Peyer's patch (tissue), 4 donors: ENCODE measurements around the gene GARIN3. TPM values are rescaled to one million over a fixed set of nuclear protein-coding genes. Genes with fewer than 3 reads are reported as not detected.
"Not testable (repeated sequence)": the region's sequence is repeated elsewhere in the genome, so short reads cannot be mapped to it uniquely, and the experiment has no call there.

Experiments used
- DNase-seq, 3 donors: peaks; one replicate each; pipeline ENCODE4 v3.0.0-alpha.2; 2017 to 2019
- H3K27ac ChIP-seq, 4 donors: fragments of 200-600 bp; sonication (generic); one replicate each; pipeline ENCODE4 v1.5.1; 2016 to 2019
- H3K27me3 ChIP-seq, 2 donors: fragments of 200-600 bp; sonication (generic); one replicate each; pipeline ENCODE4 v1.5.1; 2019
- H3K36me3 ChIP-seq, 3 donors: fragments of 200-600 bp; sonication (generic); one replicate each; pipeline ENCODE4 v1.5.1; 2016 to 2019
- H3K4me1 ChIP-seq, 4 donors: fragments of 200-600 bp; sonication (generic); one replicate each; pipeline ENCODE4 v1.5.1; 2016 to 2019
- H3K4me3 ChIP-seq, 4 donors: fragments of 200-600 bp; sonication (generic); 1 replicate in 3 of 4; 2 replicates in 1 of 4; pipeline ENCODE4 v1.5.1; 2016 to 2019; ENCODE audit warnings: mild to moderate bottlenecking in 1 of 4
- H3K9me3 ChIP-seq, 4 donors: fragments of 200-600 bp; sonication (generic); one replicate each; pipeline ENCODE4 v1.5.1; 2016 to 2019; ENCODE audit warnings: mild to moderate bottlenecking in 1 of 4
- POLR2A ChIP-seq, 2 donors: fragments of 450-650 bp; IDR thresholded peaks; one replicate each; pipeline ENCODE4 v1.5.1; 2017; ENCODE audit warnings: antibody characterized with exemption in 2 of 2, mild to moderate bottlenecking in 2 of 2, moderate library complexity in 2 of 2
- total RNA-seq, 4 donors: library from RNA; depleted of rRNA; stranded (reverse); fragments of >200 nt; gene quantifications; one replicate each; pipeline ENCODE4 v1.1.0, GENCODE V29; 2016
- TF ChIP-seq, protein P1 (sequence below), 6 experiments: fragments of 450-650 bp in 4 of 6; fragments of 200-600 bp in 2 of 6; sonication (generic) in 1 of 6; IDR thresholded peaks; one replicate each; pipeline ENCODE4 v1.5.1; 2017 to 2019; ENCODE audit warnings: antibody characterized with exemption in 6 of 6, mild to moderate bottlenecking in 3 of 6, moderate library complexity in 1 of 6

GARIN3 gene
- total RNA-seq, 4 donors from 2014 or later: not detected

DNA sequence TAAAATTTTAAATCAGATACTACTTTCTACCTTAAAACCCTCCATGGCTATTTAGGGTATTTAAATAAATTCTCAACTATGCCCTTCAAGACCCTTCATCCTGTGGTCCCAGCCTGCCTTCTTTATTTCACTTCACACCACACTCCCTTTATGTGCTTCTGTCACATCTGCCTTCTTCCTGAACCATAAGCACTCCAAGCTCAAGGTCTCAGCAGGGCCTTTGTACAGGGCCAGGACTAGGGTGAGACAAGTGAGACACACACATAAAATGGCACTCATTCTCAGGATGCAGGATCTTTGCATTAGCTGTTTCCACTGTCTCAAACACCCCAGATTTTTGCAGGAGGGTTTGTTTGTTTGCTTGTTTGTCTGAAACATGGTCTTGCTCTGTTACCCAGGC lies 22.2 kb upstream of the GARIN3 start:
- Histone ChIP-seq H3K4me3 (no peak overlapping the region), H3K27me3 (no peaks in the 10 kb centered on the region), H3K9me3 (no peaks in the 10 kb centered on the region), H3K36me3 (no peaks in the 10 kb centered on the region), H3K4me1 (no peaks in the 10 kb centered on the region), H3K27ac (peak overlapping the region in 1 of 4 donors; percentile 36)
- DNase-seq: no peak
- TF ChIP-seq POLR2A (IDR thresholded peaks at IDR 0.05): no peak
- TF ChIP-seq, protein P1, sequence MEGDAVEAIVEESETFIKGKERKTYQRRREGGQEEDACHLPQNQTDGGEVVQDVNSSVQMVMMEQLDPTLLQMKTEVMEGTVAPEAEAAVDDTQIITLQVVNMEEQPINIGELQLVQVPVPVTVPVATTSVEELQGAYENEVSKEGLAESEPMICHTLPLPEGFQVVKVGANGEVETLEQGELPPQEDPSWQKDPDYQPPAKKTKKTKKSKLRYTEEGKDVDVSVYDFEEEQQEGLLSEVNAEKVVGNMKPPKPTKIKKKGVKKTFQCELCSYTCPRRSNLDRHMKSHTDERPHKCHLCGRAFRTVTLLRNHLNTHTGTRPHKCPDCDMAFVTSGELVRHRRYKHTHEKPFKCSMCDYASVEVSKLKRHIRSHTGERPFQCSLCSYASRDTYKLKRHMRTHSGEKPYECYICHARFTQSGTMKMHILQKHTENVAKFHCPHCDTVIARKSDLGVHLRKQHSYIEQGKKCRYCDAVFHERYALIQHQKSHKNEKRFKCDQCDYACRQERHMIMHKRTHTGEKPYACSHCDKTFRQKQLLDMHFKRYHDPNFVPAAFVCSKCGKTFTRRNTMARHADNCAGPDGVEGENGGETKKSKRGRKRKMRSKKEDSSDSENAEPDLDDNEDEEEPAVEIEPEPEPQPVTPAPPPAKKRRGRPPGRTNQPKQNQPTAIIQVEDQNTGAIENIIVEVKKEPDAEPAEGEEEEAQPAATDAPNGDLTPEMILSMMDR (IDR thresholded peaks at IDR 0.05): no peak

DNA sequence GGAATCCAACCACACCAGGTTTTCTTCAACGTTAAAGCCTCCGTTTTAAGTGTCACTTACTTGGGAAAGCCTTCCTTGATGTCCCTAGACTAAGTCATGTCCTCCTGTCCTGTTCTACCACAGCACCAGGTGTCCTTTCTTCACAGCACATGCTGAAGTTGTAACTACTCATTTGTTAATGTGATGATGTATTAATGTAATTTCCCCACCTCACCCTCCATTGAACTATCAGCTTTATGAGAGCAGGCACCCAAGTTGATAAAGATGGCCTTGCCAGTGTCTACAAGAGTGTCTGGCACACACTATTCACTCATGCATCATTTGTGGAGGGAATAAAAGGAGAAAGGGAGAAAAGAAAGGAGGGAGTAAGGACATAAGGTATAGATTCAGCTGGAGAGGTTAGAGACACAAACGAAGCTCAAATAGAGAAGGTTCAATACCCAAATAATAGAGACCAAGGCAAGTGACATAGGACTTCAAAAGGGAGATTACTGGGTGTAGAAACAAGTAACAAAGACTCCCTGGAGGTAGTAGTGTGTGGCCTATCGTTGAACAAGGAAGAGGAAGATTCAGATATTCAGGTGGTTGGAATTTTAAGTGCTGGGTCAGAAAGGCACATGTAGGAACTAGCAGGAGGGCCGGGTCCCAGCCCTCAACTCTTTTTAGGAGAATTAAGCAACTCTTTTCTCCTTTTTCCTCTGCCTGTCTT lies 21.1 kb upstream of the GARIN3 start:
- no peaks in the 10 kb centered on the region for H3K36me3 ChIP-seq
- peak overlapping the region in 2 of 4 donors; percentile 1 to 7 for H3K4me3 ChIP-seq
- H3K27ac ChIP-seq: peak overlapping the region in 2 of 4 donors; percentile 7 to 36
- H3K9me3 ChIP-seq: no peaks in the 10 kb centered on the region
- no peaks in the 10 kb centered on the region for H3K27me3 ChIP-seq
- DNase-seq: no peak
- TF ChIP-seq POLR2A (IDR thresholded peaks at IDR 0.05): no peak
- TF ChIP-seq, protein P1 (IDR thresholded peaks at IDR 0.05): no peak
- no peaks in the 10 kb centered on the region for H3K4me1 ChIP-seq

DNA sequence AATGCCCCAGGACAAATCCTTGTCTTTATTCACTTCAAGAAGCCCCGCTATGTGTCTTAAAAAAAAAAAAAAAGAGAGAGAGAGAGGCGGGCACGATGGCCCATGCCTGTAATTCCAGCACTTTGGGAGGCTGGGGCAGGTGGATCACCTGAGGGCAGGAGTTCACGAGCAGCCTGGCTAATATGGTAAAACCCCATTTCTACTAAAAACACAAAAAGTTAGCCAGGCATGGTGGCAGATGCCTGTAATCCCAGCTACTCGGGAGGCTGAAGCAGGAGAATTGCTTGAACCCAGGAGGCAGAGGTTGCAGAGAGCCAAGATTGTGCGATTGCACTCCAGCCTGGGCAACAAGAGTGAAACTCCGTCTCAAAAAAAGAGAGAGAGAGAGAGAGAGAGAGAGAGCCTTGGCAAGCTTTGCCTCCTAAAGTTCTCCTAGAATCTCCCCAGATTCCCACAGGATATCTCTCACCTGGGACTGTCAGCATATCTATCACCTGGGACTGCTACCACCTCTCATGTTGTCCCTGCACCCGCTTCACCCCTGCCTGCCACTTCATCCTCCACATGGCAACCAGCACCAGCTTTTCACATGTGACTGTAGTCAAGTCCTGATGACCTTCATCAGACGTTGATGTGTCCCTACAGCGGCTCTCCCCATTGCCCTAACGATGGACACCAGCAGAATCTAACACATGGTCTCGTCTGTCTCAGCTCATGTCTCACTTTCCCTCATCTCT lies 20.4 kb upstream of the GARIN3 start:
- no peaks in the 10 kb centered on the region for H3K36me3 ChIP-seq
- H3K27ac ChIP-seq: peak overlapping the region in 2 of 4 donors; percentile 7 to 36
- no peaks in the 10 kb centered on the region for H3K9me3 ChIP-seq
- no peaks in the 10 kb centered on the region for H3K27me3 ChIP-seq
- no peak for TF ChIP-seq POLR2A (IDR thresholded peaks at IDR 0.05)
- TF ChIP-seq, protein P1 (IDR thresholded peaks at IDR 0.05): no peak
- H3K4me3 ChIP-seq: peak overlapping the region in 2 of 4 donors; percentile 1 to 7
- no peaks in the 10 kb centered on the region for H3K4me1 ChIP-seq
- DNase-seq: no peak

DNA sequence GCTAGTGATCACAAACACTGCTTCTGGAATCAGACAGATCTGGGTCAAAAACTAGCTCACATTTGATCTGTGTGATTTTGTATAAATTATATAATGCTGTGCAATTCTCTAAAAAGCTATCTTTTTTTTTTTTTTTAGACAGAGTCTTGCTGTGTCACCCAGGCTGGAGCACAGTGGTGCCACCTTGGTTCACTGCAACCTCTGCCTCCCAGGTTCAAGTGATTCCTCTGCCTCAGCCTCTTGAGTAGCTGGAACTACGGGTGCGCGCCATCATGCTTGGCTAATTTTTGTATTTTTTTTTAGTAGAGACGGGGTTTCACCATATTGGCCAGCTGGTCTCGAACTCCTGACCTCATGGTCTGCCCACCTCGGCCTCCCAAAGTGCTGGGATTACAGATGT lies 19.1 kb upstream of the GARIN3 start:
- H3K4me1 ChIP-seq, H3K36me3 ChIP-seq, H3K27me3 ChIP-seq, H3K9me3 ChIP-seq, DNase-seq: not testable (repeated sequence)
- H3K4me3 ChIP-seq: peak overlapping the region in 2 of 4 donors; percentile 0 to 36
- H3K27ac ChIP-seq: peak overlapping the region in 1 of 4 donors; percentile 27

DNA sequence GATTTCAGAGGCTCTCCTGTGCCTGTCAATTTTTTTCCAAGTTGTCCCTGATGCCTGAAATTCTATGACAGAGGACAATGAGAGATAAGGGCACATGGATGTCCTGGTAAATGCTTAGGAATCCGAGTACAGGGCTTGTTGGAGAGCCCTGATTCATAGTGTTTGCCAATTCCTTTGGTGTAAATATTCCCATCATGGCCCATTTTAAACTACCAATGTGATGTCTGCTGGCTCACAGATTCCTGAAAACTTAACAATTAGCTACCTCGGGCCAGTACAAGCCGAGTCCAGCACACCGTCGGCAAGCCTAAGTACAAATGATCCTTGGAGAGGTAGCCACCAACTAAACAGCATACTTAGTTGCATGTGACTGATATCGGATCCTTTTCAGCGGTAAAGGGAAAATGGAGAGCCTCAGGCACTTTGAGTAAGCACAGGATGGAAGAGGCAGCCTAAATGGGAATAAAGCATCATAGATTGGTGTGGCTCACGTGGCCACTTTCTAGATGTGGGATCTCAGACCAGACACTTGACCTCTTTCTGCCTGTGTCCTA lies 18.1 kb upstream of the GARIN3 start:
- Histone ChIP-seq H3K27me3 (no peaks in the 10 kb centered on the region), H3K9me3 (no peaks in the 10 kb centered on the region), H3K4me3 (peak overlapping the region; percentile 6 to 36 (median 32)), H3K4me1 (no peaks in the 10 kb centered on the region), H3K27ac (peak overlapping the region in 1 of 4 donors; percentile 27), H3K36me3 (no peaks in the 10 kb centered on the region)
- TF ChIP-seq, protein P1 (IDR thresholded peaks at IDR 0.05): no peak
- TF ChIP-seq POLR2A (IDR thresholded peaks at IDR 0.05): no peak
- DNase-seq: no peak
